ENCODE results near the gene DIP2A. TPM values are rescaled to one million over a fixed set of nuclear protein-coding genes. Genes with fewer than 3 reads are reported as not detected.

The DIP2A gene
- total and polyA plus RNA-seq, 2 of the 8 experiments (the other 6 are each of a cell fraction or from before 2014, with no cell fraction given): 16.0 to 27.1 TPM

DNA sequence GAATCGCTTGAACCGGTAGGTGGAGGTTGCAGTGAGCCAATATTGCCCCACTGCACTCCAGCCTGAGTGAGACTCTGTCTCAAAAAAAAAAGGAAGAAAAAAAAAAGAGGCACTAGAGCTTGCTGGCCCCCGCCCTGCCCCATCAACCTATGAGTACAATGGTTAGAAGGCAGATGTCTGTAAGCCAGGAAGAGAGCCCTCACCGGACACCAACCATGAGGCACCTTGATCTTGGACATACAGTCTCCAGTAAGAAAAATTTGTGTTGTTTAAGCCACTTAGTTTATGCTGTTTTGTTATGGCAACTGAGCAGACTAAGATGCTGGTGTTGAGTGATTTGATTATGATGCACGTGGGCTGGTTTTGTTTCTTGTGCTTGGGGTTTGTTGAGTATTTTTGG, 34.2 kb downstream of the DIP2A start (continued):
- TF ChIP-seq, protein P1, sequence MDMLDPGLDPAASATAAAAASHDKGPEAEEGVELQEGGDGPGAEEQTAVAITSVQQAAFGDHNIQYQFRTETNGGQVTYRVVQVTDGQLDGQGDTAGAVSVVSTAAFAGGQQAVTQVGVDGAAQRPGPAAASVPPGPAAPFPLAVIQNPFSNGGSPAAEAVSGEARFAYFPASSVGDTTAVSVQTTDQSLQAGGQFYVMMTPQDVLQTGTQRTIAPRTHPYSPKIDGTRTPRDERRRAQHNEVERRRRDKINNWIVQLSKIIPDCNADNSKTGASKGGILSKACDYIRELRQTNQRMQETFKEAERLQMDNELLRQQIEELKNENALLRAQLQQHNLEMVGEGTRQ (IDR thresholded peaks at IDR 0.05; ENCODE audit: low read length): no peak
- TF ChIP-seq NANOG (IDR thresholded peaks at IDR 0.05; ENCODE audit: insufficient read depth, low read depth, low read length, poor library complexity, severe bottlenecking): no peak
